K562 (cell line): ENCODE measurements around the gene TMEM176B. TPM values are rescaled to one million over a fixed set of nuclear protein-coding genes. Genes with fewer than 3 reads are reported as not detected.

Experiments used
- ATAC-seq: fragments of 200-7000 bp; cut with Tn5 transposase; 3 replicates; pipeline ENCODE4 v1.9.1; 2020; ENCODE audit warnings: moderate library complexity
- BruUV-seq: library from RNA; stranded (reverse); fragments of 400-500 nt; replicated peaks from 2 replicates; lab custom pipeline; 2021; lab: Mats Ljungman, UMichigan
- CTCF ChIA-PET: fragments of 300-600 bp; formaldehyde crosslinking; extraction: SDS; loops from one replicate; lab custom pipeline; 2021; ENCODE audit warnings: low intra/inter-chr PET ratio; lab: Yijun Ruan, JAX
- POLR2A ChIA-PET: fragments of 300-600, 350-650 bp; sonication (Branson Sonifier 250); formaldehyde crosslinking; extraction: SDS; loops from one replicate; lab custom pipeline; 2021; ENCODE audit warnings: antibody characterized with exemption, inconsistent platforms; lab: Yijun Ruan, JAX
- DNase-seq, 4 experiments: peaks; one replicate each; pipeline versions ENCODE4 v3.0.0 to v3.0.0-alpha.2; 2011 to 2018; ENCODE audit warnings: low spot score in 3 of 4, mixed read lengths in 3 of 4; ENCODE audit errors: extremely low read depth in 1 of 4
- FAIRE-seq: peaks from 2 replicates; lab custom pipeline; 2011; peaks lifted over from hg19 to GRCh38; lab: Jason Lieb, UNC
- H2AFZ ChIP-seq: 2 replicates; pipeline ENCODE4 v1.6.0; 2011; ENCODE audit warnings: low read depth, low read length, control low read depth, inconsistent platforms
- H3K27ac ChIP-seq: fragments of 200-600 bp; 3 replicates; pipeline ENCODE4 v1.8.0; 2011; ENCODE audit warnings: low read depth, mild to moderate bottlenecking, control low read depth, inconsistent platforms, low read length, moderate library complexity, mixed read lengths; ENCODE audit errors: extremely low read depth
- H3K27me3 ChIP-seq, 2 experiments: fragments of 300-600 bp in 1 of 2; 2 replicates in 1 of 2; 3 replicates in 1 of 2; pipeline versions ENCODE4 v1.6.0 to v1.8.0; 2011; ENCODE audit warnings: inconsistent platforms in 2 of 2, low read length in 2 of 2, mild to moderate bottlenecking in 1 of 2, mixed read lengths in 1 of 2, moderate library complexity in 1 of 2; ENCODE audit not compliant: control insufficient read depth in 2 of 2, insufficient read depth in 2 of 2
- H3K36me3 ChIP-seq: fragments of 300-600 bp; 3 replicates; pipeline ENCODE4 v1.8.0; 2011; ENCODE audit warnings: mild to moderate bottlenecking, low read length, inconsistent platforms; ENCODE audit not compliant: control insufficient read depth, insufficient read depth
- H3K4me1 ChIP-seq, 2 experiments: fragments of 200-600 bp in 1 of 2; replicated peaks in 1 of 2; 2 replicates in 1 of 2; 3 replicates in 1 of 2; pipeline versions ENCODE4 v1.5.1 to v1.8.0; 2011; ENCODE audit warnings: inconsistent platforms in 2 of 2, low read length in 2 of 2, mild to moderate bottlenecking in 1 of 2, mixed read lengths in 1 of 2, moderate library complexity in 1 of 2; ENCODE audit not compliant: control insufficient read depth in 2 of 2, insufficient read depth in 2 of 2
- H3K4me2 ChIP-seq: 2 replicates; pipeline ENCODE4 v1.6.1; 2011; ENCODE audit warnings: low read length, control low read depth, inconsistent platforms, mixed read lengths; ENCODE audit not compliant: insufficient read depth
- H3K4me3 ChIP-seq: fragments of 200-600 bp; sonication (generic), shearing (Covaris generic); 2 replicates; pipeline ENCODE4 v1.5.1; 2016; ENCODE audit warnings: control low read depth, inconsistent platforms
- H3K79me2 ChIP-seq: fragments of 200-600 bp; 3 replicates; pipeline ENCODE4 v1.8.0; 2011; ENCODE audit warnings: low read length, inconsistent platforms; ENCODE audit not compliant: control insufficient read depth, insufficient read depth
- H3K9ac ChIP-seq, 2 experiments: 2 replicates each; pipeline versions ENCODE4 v1.6.0 to v1.6.1; 2011; ENCODE audit warnings: low read depth in 2 of 2, low read length in 2 of 2, control low read depth in 1 of 2, inconsistent platforms in 1 of 2, mild to moderate bottlenecking in 1 of 2, mixed read lengths in 1 of 2; ENCODE audit not compliant: insufficient read depth in 1 of 2
- H3K9me1 ChIP-seq: one replicate; pipeline ENCODE4 v1.6.0; 2011; ENCODE audit warnings: inconsistent platforms, mild to moderate bottlenecking, low read length, moderate library complexity; ENCODE audit not compliant: control insufficient read depth, insufficient read depth
- H3K9me3 ChIP-seq: replicated peaks from 2 replicates; pipeline ENCODE4 v1.5.1; 2011; ENCODE audit warnings: low read depth, low read length, inconsistent platforms; ENCODE audit not compliant: control insufficient read depth, insufficient read depth
- H4K20me1 ChIP-seq: replicated peaks from 2 replicates; pipeline ENCODE4 v1.6.1; 2011; ENCODE audit warnings: low read length, inconsistent platforms, mixed read lengths; ENCODE audit not compliant: control insufficient read depth, insufficient read depth
- RAD21 ChIP-seq, 2 experiments: fragments of 250-450 bp in 1 of 2; fragments of 450-650 bp in 1 of 2; sonication (Bioruptor Pico) in 1 of 2; formaldehyde crosslinking in 1 of 2; IDR thresholded peaks in 1 of 2; conservative IDR thresholded peaks in 1 of 2; 2 replicates each; pipeline versions ENCODE4 v1.4.0 to v1.8.0; 2020 to 2022; ENCODE audit warnings: mild to moderate bottlenecking in 2 of 2, moderate library complexity in 1 of 2
- THRAP3 ChIP-seq: fragments of 450-650 bp; IDR thresholded peaks from 2 replicates; pipeline ENCODE4 v1.6.1; 2016; ENCODE audit warnings: mild to moderate bottlenecking, inconsistent platforms, borderline replicate concordance
- WGBS: fragments of 100-300 bp; shearing (Covaris generic); methylation state at CpG from one replicate; pipeline ENCODE4 v1.1.6; 2016; ENCODE audit warnings: low coverage, mixed read lengths; ENCODE audit not compliant: insufficient coverage; ENCODE audit errors: missing lambda C conversion rate; 5-methylcytosine and 5-hydroxymethylcytosine counted together
- in situ Hi-C: fragments of 300-500 bp; cut with MboI; formaldehyde crosslinking; loops from 4 replicates; pipeline ENCODE4 v1.15.0; 2018; ENCODE audit warnings: inconsistent platforms, mixed read lengths
- intact Hi-C: fragments of 100-400 bp; cut with micrococcal nuclease; formaldehyde crosslinking; loops from 2 replicates; pipeline ENCODE4 v1.14.2; 2022
- polyA plus RNA-seq, 8 experiments: library from polyadenylated mRNA; depleted of rRNA in 4 of 8; stranded (reverse) in 5 of 8; unstranded in 3 of 8; fragments of >200 nt; fragmentation: Nextera tagmentation in 2 of 8; fragmentation: Illumina TruSeq in 1 of 8; extraction: Ambion mirVana in 2 of 8; extraction: Trizol in 1 of 8; gene quantifications; 2 replicates each; pipeline versions ENCODE4 v1.2.1 to v1.2.3, GENCODE V29; 2011 to 2014; ENCODE audit warnings: inconsistent platforms in 1 of 8, missing spikeins in 1 of 8
- total RNA-seq, 7 experiments: library from RNA; depleted of rRNA in 6 of 7; stranded (reverse); fragments of >200 nt in 6 of 7; fragmentation: Illumina TruSeq in 2 of 7; extraction: Trizol in 2 of 7; gene quantifications; 2 replicates each; pipeline versions ENCODE4 v1.2.1 to v1.2.3, GENCODE V29; 2011 to 2021; ENCODE audit warnings: low replicate concordance in 1 of 7
- TF ChIP-seq, protein P1 (sequence below), 3 experiments: IDR thresholded peaks in 2 of 3; conservative IDR thresholded peaks in 1 of 3; 2 replicates each; pipeline ENCODE4 v1.5.1; 2011 to 2012; ENCODE audit warnings: low read length in 3 of 3, mild to moderate bottlenecking in 3 of 3, control low read depth in 2 of 3, improper control_type of control experiment in 1 of 3, inconsistent platforms in 1 of 3, low read depth in 1 of 3, mixed read lengths in 1 of 3, moderate library complexity in 1 of 3; ENCODE audit not compliant: insufficient read depth in 2 of 3
- TF ChIP-seq, protein P2 (sequence below), 2 experiments: fragments of 450-650 bp in 1 of 2; sonication (generic) in 1 of 2; formaldehyde crosslinking in 1 of 2; IDR thresholded peaks in 1 of 2; conservative IDR thresholded peaks in 1 of 2; 2 replicates each; pipeline versions ENCODE4 v1.6.1 to v1.8.1; 2016 to 2023; ENCODE audit warnings: mild to moderate bottlenecking in 2 of 2, moderate library complexity in 2 of 2, inconsistent platforms in 1 of 2, missing genetic modification reagents in 1 of 2
- TF ChIP-seq, protein P3 (sequence below): fragments of 450-650 bp; formaldehyde crosslinking; IDR thresholded peaks from 2 replicates; pipeline ENCODE4 v1.4.0; 2020; ENCODE audit warnings: mild to moderate bottlenecking, moderate library complexity
- TF ChIP-seq, protein P4 (sequence below), 2 experiments: fragments of 450-650 bp; formaldehyde crosslinking in 1 of 2; IDR thresholded peaks; 2 replicates each; pipeline versions ENCODE4 v1.4.0 to v1.6.1; 2014 to 2020; ENCODE audit warnings: mild to moderate bottlenecking in 2 of 2, borderline replicate concordance in 1 of 2, low read depth in 1 of 2

TMEM176B gene
- total and polyA plus RNA-seq, 9 of the 15 experiments (the other 6 are each of a cell fraction or from before 2014, with no cell fraction given): 0.19 to 0.60 TPM; not detected in 7

DNA sequence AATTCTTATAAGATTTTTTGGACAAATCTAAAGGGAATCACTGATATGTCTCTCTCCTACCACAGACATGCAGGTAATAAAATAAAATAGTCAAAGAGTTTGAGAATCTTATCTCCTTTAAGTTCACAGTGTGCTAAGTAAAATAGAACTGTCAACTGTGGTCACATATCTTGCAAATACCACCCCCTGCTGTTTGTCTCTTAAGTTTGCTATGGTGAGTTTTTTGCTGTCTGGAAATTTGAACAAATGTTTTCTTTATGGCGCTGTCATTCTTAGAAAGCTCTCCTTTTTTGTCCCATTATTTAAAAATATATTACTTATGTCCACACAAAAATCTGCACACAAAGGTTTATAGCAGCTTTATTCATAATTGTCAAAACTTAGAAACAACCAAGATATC lies 43.3 kb downstream of the TMEM176B start:
- POLR2A ChIA-PET: interaction anchor here (0.7 kb wide), 1 partner anchor 30 kb away, joined by 3 read pairs; no protein-coding TSS in a partner anchor
- H3K27me3 ChIP-seq: peaks cover 2 to 11% of the 10 kb centered on the region in 2 experiments; a peak in 3 of 5 replicates
- H3K27ac ChIP-seq: no peak overlapping the region
- no peak overlapping the region for H2AFZ ChIP-seq
- intact Hi-C loops: loop anchor here (5.0 to 10.0 kb wide), 3 partner anchors 232 to 470 kb away; no protein-coding TSS in a partner anchor
- H3K4me1 ChIP-seq: no peaks in the 10 kb centered on the region
- H4K20me1 ChIP-seq: no peaks in the 10 kb centered on the region
- WGBS: 0% methylated on average over 1 of the region's 1 CpG
- in situ Hi-C loops: loop anchor here (25.0 kb wide), 1 partner anchor 470 kb away; no protein-coding TSS in a partner anchor
- H3K4me2 ChIP-seq: no peak overlapping the region
- H3K9me3 ChIP-seq: no peaks in the 10 kb centered on the region
- no TSS peak for BruUV-seq
- no peaks in the 10 kb centered on the region for H3K36me3 ChIP-seq
- no peaks in the 10 kb centered on the region for H3K79me2 ChIP-seq
- H3K9ac ChIP-seq: no peak overlapping the region
- peak; percentile 75 for FAIRE-seq
- H3K9me1 ChIP-seq: no peaks in the 10 kb centered on the region
- CTCF ChIA-PET: interaction anchor here (0.6 to 1.7 kb wide), 3 partner anchors 308 to 471 kb away, joined by 3 to 6 read pairs (median 4); no protein-coding TSS in a partner anchor
- ATAC-seq: peak; percentile 69
- H3K4me3 ChIP-seq: no peak overlapping the region
- peak; percentile 28 to 42 (median 33) for DNase-seq
- TF ChIP-seq, protein P1, sequence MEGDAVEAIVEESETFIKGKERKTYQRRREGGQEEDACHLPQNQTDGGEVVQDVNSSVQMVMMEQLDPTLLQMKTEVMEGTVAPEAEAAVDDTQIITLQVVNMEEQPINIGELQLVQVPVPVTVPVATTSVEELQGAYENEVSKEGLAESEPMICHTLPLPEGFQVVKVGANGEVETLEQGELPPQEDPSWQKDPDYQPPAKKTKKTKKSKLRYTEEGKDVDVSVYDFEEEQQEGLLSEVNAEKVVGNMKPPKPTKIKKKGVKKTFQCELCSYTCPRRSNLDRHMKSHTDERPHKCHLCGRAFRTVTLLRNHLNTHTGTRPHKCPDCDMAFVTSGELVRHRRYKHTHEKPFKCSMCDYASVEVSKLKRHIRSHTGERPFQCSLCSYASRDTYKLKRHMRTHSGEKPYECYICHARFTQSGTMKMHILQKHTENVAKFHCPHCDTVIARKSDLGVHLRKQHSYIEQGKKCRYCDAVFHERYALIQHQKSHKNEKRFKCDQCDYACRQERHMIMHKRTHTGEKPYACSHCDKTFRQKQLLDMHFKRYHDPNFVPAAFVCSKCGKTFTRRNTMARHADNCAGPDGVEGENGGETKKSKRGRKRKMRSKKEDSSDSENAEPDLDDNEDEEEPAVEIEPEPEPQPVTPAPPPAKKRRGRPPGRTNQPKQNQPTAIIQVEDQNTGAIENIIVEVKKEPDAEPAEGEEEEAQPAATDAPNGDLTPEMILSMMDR (IDR thresholded peaks at IDR 0.05 in 2 of 3, conservative IDR thresholded peaks at IDR 0.05 in 1 of 3; ENCODE audit: insufficient read depth in 2 of 3, low read depth in 1 of 3, low read length in 3 of 3): peak; percentile 42 to 78 (median 43); a peak in 4 of 6 replicates
- no peak for TF ChIP-seq THRAP3
- TF ChIP-seq, protein P2, sequence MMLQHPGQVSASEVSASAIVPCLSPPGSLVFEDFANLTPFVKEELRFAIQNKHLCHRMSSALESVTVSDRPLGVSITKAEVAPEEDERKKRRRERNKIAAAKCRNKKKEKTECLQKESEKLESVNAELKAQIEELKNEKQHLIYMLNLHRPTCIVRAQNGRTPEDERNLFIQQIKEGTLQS (IDR thresholded peaks at IDR 0.05): no peak
- TF ChIP-seq, protein P2 (CRISPR knock-in tag; conservative IDR thresholded peaks at IDR 0.05): no peak
- TF ChIP-seq, protein P3, sequence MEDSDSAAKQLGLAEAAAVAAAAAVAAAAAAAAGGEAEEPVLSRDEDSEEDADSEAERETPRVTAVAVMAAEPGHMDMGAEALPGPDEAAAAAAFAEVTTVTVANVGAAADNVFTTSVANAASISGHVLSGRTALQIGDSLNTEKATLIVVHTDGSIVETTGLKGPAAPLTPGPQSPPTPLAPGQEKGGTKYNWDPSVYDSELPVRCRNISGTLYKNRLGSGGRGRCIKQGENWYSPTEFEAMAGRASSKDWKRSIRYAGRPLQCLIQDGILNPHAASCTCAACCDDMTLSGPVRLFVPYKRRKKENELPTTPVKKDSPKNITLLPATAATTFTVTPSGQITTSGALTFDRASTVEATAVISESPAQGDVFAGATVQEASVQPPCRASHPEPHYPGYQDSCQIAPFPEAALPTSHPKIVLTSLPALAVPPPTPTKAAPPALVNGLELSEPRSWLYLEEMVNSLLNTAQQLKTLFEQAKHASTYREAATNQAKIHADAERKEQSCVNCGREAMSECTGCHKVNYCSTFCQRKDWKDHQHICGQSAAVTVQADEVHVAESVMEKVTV (CRISPR knock-in tag): peak; percentile 76
- TF ChIP-seq, protein P4, sequence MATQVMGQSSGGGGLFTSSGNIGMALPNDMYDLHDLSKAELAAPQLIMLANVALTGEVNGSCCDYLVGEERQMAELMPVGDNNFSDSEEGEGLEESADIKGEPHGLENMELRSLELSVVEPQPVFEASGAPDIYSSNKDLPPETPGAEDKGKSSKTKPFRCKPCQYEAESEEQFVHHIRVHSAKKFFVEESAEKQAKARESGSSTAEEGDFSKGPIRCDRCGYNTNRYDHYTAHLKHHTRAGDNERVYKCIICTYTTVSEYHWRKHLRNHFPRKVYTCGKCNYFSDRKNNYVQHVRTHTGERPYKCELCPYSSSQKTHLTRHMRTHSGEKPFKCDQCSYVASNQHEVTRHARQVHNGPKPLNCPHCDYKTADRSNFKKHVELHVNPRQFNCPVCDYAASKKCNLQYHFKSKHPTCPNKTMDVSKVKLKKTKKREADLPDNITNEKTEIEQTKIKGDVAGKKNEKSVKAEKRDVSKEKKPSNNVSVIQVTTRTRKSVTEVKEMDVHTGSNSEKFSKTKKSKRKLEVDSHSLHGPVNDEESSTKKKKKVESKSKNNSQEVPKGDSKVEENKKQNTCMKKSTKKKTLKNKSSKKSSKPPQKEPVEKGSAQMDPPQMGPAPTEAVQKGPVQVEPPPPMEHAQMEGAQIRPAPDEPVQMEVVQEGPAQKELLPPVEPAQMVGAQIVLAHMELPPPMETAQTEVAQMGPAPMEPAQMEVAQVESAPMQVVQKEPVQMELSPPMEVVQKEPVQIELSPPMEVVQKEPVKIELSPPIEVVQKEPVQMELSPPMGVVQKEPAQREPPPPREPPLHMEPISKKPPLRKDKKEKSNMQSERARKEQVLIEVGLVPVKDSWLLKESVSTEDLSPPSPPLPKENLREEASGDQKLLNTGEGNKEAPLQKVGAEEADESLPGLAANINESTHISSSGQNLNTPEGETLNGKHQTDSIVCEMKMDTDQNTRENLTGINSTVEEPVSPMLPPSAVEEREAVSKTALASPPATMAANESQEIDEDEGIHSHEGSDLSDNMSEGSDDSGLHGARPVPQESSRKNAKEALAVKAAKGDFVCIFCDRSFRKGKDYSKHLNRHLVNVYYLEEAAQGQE (IDR thresholded peaks at IDR 0.05; ENCODE audit: borderline replicate concordance): peak; percentile 67; the same call in 1 of the 2 replicates
- TF ChIP-seq, protein P4 (CRISPR knock-in tag; IDR thresholded peaks at IDR 0.05; ENCODE audit: low read depth): no peak
- TF ChIP-seq RAD21 (CRISPR knock-in tag; conservative IDR thresholded peaks at IDR 0.05 in 1 of 2, IDR thresholded peaks at IDR 0.05 in 1 of 2): peak; percentile 83 to 84
